Measurements from ENCODE around the gene CORO6.
A peak's percentile ranks its signal among the peaks of the same experiment; 100 is the strongest.

Gene CORO6

DNA sequence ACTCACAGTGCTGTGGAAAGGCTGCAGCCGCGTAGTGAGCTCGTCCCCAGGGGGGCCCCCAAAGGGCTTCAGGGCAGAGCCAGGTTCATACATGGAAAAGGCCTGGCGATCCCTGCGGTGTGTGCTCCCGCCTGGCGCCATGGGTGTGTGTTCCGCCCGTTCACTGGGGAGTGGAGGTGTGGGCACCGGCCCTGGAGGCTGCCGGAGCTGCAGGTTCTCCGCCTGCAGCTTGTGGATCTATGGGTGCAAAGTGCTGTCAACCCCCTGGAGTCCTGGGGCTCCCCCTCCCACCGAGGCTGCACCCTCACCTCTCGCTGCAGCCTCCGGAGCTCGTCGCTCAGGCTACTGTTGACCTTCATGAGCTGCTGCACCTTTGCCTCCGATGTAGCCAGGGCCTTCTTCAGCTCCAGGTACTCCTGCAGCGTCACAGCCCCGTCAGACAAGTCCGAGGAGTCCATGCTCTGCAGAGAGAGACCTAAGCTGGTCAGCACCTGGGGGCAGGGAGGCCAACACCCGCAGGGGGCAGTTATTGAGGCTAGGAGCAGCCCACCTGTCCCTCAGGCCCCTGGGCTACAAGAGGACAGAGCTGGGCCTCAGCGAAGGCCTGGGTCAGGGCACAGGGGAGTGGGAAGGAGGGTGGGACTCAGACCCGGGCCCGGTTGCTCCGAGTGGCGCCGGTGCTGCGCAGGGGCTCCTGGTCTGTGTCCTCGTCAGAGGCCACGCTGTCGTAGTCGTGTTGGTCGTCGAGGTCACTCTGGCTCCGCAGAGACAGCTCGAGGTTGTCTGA is 46.3 kb downstream of the CORO6 start:
- DNase-seq = no peak

DNA sequence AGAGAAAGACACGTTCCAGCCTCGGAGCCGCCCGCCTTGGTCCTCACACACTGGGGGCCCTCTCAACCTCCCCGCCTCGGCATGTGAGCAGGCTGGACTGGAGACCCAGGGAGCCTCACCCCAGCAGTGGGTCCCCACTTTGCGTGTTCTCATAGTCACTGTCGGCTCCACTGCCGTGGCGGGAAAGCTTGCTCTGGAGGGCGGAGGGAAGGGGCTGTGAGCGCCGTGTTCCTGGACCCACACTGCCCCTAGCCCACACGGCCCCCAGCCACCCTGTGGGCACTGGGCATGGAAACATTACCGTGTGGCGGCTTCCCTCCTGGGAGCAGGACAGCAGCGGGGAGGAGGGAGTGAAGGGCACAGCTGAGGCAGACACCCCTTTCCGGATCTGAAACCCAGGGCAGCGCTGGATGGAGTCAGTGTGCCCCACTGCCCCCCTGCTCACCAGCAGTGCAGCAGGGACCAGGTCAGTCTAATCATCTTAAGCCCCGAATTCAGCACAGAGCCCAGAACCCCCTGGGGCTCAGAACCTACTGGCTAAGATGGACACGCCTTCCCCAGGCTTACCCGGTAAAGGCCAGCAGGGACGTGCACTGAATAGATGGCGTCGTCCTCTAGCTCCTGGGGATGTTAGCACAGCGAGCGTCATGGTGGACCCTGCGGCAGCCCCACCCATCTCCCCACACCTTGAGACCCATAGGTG is 47.0 kb downstream of the CORO6 start:
- DNase-seq = no peak

GRCh38 chr17:29574732-29575510 is 47.8 kb downstream of the CORO6 start:
- DNase-seq = no peak

- no peak for DNase-seq
These were observed 48.6 kb downstream of the CORO6 start for GRCh38 chr17:29573871-29574731.

- DNase-seq = no peak
These were observed 49.2 kb downstream of the CORO6 start for GRCh38 chr17:29573558-29573869.

DNA sequence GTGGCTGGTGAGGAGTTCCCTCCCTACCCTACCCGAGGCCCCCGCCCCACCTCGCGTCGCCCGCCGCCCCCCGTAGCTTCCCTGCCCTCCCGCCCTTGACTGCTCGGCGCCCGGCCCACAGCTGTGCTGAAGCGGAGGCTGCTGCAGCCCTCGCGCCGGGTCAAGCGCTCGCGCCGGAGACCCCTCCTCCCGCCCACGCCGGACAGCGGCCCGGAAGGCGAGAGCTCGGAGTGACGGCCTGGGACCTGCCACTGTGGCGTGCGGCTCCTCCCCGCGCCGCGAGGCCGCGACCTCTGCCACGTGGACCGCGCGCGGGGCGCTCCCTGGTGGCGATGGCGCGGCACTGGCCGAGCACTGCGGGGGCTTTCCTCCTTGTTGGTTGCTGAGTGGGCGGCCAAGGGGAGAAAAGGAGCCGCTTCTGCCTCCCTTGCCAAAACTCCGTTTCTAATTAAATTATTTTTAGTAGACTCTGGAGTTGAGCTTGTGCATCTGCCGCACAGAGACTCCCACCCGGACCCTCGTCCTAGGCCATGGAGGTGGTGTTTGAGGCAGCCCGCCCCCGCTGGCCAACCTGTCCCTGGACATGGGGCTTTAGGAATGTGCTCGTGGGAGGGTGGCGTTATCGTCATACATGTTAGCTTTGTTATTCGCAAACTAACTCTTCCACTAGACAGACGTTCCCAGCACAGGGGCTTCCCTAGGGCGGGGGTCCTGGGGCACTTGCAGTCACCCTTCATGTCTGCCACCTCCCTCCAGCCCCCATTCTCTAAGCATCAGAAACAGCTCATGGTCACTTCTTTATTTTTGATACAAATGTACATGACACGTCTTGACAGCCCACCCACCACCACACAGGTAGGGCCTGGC is 49.8 kb downstream of the CORO6 start:
- DNase-seq = peak; percentile 36

DNA sequence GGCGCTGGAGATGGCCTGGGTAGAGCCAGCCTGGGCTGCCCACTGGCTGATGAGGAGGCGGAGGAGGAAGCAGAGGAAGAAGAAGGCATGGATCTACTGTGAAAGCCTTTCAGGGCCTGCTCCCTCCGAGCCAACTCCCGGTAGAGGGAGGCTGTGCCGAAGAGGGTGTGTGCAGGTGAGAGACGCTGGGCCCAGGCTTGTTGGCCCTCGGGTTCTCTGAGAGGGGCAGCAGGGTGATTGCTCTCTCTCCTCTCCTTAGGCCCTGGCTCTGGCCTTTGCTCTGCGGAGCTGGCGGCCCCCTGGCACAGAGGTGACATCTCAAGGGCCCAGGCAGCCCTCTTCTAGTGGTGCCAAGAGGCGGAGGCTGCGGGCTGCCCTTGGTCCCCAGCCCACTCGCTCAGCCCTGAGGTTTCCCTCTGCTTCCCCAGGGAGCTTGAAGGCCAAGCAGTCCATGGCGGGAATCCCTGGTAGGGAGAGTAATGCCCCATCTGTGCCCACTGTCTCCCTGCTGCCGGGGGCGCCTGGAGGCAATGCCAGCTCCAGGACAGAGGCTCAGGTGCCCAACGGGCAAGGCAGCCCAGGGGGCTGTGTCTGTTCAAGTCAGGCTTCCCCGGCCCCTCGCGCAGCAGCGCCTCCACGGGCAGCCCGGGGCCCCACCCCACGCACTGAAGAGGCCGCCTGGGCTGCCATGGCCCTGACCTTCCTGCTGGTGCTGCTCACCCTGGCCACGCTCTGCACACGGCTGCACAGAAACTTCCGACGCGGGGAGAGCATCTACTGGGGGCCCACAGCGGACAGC is 50.6 kb downstream of the CORO6 start:
- DNase-seq = no peak

DNA sequence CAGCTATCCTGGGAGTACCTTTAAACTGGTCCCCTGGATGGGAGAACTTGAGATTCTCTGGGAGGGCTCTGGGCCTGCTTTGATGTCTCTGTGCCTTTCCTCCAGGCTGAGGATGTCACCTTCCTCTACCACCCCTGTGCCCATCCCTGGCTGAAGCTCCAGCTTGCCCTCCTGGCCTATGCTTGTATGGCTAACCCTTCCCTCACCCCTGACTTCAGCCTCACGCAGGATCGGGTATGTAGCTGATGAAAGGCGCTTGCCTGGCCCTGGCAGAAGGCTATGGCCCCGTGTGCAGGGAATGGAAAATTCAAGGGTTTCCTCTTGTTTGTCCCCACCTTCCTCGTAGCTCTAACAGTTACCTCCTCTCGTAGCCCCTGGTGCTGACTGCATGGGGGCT is 51.2 kb downstream of the CORO6 start:
- no peak for DNase-seq

DNA sequence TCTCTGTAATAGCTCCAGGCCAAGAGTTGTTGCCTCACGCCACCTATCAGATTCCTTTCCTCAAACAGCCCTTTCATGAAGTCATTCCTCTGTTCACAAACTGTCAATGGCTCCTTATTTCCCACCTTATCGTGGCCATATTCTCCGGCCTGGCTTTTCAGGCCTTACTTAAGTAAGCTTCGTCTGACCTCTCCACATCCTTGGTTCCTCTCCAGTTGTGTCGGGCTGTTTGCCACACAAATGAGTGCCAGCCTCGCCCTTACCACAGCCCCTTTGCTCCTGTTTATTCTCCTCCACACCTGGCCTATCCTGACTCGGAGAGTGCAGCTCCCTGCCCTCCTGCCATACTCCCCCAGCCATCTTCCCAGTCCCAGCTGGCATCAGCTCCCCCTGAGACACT is 52.2 kb downstream of the CORO6 start:
- no peak for DNase-seq

DNA sequence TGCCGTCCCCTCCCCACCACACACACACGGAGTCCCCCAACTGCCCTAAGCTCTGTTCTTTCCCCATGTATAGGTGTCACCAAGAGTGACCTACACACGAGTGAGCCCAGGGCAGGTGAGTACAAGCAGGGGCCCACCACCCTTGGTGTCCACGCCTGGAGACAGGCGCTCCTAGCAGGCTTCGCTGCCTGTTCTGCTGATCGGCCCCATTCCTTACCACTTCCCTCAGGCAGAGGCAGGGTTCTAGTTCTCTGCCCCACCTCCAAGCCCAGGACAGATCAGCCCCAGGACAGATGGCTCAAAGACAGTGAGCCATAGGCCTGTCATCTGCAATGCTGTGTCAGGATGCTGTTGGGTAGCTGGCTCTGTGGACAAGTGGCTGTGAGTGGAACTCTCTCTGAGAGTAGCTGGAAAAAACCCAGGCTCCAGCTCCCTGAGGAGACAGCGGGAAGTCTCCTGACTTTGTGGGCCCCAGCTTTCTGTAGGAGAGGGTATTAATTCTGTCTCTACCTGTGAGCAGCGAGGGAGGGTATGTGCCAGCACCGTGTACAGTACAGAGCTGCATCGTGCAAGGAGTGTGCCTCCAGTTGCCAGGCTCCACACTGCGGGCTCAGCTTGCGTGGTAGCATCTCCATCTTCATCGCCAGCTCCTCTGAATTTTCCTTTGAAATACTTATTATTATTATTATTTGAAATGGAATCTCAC is 53.3 kb downstream of the CORO6 start:
- DNase-seq = no peak

- peak; percentile 94 for DNase-seq
These were observed 54.1 kb downstream of the CORO6 start, which contains the start of gene TP53I13 for GRCh38 chr17:29568331-29569244. Gene TP53I13 (plus strand): TSS chr17:29568701. CDS start chr17:29568759, 58 bp downstream.

GRCh38 chr17:29567554-29568330 is 55.0 kb downstream of the CORO6 start:
- peak; percentile 90 for DNase-seq

- DNase-seq = no peak
These were observed 55.5 kb downstream of the CORO6 start for GRCh38 chr17:29567304-29567553.

GRCh38 chr17:29566473-29567303 is 56.0 kb downstream of the CORO6 start, which contains the start of gene ABHD15:
Gene ABHD15 (minus strand): TSS chr17:29567037. CDS start chr17:29566966, 71 bp downstream.
- peak; percentile 75 for DNase-seq

GRCh38 chr17:29565643-29566472 is 56.9 kb downstream of the CORO6 start:
- DNase-seq = peak; percentile 74
